GM19372 (cell line): ENCODE data around the gene SLC12A4.

Experiments used
- ATAC-seq: cut with Tn5 transposase; IDR thresholded peaks from one replicate; pipeline ENCODE4 v1.9.1; 2021; ENCODE audit warnings: mild to moderate bottlenecking, low read depth, moderate library complexity; ENCODE audit not compliant: unreplicated experiment

The SLC12A4 gene

DNA sequence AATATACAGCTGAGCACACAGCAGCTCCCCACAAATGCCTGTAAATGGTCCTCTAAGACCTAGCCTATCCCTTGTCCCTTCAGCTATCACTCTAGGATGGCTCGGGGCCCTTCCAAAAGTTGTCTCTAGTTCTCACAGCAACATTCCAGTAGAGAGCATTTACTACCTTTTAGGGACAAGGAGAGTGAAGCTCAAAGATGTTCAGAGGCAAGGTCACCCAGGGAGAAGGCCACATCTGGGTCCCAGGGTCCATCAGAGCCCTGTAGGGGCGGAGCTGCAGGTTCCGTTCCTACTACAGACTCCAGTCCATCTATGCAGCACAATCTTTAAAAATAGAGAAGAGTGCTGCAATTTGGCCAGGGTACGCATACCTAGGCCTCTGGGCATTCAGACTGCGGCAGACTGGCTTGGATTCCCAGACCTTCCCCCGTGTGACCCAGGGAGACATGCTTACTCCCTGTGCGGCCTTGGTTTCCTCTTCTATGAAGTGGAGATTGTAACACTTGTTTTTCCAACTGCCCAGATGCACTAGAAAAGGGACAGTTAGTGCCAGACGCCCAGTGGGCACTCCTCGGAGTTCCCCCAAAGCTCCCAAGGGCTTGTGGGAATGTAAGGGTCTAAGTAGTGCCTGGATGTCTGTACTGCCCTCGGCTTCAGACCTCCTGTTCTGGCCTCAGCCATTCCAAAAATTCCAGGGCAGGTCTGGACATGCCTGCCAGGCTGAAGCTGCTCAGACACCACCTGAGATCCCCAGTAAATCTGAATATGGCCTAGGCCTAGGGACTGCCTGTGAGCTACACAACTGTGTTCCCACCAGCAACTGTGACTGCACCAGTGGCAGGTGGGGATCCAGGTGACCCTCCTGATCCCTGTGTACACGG is 2.5 kb downstream of the SLC12A4 start:
- no peak for ATAC-seq

DNA sequence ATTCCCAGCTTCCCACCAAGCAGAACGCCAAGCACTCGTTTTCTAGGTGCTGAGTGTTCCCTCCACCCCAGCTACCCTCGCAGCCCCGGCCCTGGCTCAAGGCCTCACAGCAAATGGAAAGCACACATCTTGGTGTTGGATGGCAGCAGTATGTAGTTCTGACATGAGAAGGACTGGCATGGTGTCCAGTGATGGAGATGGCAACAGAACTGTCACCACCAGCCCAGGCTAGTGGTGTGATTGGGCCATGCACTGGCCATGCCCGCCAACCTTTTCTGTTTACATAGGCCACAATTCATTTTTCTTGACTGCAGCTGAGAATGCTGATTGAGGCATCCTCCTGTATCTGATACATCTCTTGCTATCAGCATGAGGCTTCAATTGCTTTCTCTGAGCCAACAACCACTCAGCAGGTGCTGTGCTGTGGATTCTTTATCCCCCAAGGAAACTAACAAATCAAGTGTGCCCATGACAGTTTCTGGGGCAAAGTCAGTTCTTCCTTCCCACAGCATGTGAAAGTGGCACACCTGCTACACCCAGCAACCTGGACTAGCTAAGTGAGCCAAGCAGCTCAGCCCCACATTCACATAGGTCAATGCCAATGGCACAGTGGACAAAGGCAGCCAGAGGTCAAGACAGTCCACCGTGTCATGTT is 3.8 kb downstream of the SLC12A4 start:
- ATAC-seq: no peak

DNA sequence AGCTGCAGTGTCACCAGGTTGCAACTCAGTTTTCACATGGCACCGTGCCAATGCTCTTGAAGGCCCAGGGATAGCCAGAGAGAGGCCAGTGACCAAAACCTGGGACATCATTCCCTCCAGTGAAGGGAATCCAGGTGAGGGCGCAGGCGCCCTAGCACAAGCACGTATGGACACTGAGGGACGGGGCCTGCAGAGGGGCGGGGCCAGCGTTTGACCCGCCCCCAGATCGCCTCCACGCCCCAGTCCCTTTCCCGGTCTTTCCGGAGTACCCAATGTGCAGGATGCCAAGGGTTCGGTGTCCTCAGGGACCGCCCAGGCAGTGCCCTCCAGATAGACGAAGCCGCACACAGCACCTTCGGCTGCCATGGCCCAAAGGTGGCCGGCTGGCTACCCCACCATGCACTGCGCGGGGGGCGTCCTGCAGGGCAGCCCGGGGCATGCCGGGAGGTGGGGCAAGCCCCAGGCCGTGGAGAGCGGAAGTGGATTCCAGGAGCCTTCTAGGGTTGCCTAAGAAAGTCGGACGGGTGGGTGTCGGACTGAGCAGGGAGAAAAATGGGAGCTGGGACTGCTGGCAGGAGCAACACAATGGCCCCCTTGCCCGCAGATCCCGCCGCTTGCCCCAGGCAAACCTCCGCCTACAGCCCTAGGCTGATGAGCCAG is 4.6 kb downstream of the SLC12A4 start:
- no peak for ATAC-seq

DNA sequence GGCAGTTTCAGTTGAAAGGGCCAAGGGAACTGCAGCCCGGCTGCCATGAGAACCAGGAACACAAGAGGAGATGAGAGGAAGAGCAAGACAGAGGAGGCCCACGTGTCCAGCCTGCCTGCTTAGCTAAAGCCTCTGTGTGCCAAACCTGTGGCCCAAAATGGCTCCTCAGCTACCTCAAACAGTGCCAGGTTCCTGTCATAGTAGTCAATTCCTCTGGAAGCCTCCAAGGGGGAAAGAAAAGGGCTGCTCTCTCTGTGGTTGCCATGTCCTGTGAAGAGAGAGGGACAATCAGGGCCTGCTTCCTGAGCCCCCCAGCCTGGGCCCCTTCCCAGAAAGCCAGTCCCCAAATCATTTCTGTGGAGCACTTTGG is 5.2 kb downstream of the SLC12A4 start:
- ATAC-seq: no peak

DNA sequence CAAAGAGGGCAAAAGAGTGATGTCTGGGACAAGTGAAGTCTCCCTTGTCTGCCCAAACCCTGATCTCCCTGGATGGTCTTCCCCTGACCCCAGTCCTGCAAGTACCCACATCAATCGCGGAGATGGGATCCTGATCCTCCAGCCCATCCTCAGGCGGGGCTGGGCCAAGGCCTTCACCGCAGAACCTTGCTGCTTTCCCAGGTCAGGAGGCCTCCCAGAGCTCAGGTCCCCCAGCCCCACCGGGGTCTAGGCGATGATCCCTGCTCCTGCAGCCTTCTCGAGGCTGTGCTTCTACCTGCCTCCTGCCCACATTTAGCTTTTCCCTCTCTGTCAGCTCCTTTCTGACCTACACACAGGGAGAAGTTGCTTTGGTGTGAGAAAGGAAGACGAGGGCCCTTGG is 6.3 kb downstream of the SLC12A4 start:
- no peak for ATAC-seq

GRCh38 chr16:67961551-67961957 is 6.9 kb downstream of the SLC12A4 start:
- no peak for ATAC-seq

DNA sequence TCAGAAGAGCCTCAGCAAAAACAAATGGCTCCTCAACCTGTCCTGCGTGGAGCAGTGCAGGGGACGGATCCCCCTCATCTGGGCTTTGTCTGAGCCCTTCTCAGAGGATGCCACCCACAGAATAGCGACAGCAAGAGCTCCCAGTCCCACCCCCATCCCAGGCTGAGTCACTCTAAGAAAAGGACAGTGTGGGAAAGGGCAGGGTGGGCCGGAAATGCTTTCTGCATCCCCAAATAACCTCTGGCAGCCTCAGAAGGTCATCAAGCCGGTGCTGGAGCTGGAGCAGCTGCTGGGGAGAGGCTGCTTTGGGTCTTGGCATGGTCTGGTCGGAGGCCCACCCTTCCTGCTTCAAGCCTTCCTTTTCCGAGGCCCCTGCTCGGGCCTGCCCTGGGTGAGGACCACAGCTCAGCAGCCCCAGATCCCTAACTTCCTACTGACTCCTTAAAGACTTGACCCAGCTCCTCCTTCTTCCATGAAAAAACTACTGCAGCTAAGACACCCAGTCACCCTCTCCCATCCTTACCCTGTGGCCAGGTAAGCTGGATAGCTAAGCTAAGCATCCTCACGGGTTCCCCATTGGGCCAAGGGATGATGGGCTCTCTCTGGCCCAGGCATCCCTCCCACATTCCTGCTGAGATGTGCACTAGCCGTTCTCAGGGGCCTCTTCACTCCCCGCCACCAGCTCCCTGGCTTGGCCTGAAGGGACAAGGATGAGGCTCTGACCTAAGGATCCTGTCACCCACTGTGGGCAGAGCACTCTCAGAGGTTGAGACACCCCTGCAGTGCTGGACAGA is 8.7 kb downstream of the SLC12A4 start:
- no peak for ATAC-seq

DNA sequence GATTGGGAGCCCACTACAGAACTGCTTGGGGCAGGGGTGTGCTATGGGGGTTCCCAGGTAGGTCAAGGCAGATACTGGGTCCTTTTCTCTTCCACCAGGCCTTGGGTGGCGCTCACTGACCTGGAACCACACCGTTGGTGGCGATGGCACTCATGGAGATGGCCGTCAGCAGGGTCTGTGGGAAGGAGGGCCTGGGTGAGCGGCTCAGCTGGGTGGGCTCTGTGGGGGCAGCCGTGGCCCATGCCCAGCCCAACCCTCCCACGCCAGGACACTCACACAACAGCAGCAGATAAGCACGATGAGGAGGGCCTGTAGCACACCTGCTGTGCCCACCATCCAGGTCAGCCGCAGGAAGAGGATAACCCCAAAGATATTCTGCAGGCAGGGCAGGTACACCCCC is 10.8 kb downstream of the SLC12A4 start:
- ATAC-seq: no peak

GRCh38 chr16:67954421-67955196 is 13.8 kb downstream of the SLC12A4 start:
- no peak for ATAC-seq

DNA sequence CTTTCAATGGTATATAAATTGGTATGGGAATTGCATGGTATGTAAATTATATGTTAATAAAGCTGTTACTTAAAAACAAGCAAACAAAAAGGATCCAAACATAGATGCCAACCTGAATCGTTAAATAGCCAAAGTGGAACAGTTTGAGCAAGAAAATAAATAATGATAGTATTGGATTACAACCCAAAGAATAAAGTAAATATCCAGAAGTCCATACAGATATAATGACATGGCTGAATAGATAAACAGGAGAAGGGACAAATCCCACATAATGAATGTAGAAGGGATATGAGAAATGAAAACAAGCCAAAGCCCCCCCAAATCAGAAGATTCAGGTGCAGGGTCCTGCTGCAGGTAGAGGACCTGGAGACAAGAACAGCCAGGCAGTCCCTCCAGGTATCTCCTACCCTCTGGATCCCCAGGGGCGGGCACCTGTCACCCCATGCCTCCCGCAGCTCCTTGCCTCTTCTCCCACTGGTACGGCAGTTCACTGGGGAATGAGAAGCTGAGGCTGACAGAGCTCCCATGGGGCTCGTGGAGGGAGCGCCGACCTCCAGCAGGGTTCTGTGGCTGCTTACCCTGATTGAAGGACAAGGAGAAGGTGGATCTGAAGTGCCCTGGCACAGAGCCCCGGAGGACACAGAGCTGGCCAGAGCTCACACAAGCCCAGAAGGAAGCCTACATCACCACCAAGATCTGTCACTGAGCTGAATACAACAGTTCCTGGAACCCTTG is 14.6 kb downstream of the SLC12A4 start:
- no peak for ATAC-seq

- ATAC-seq: no peak
These were observed 17.0 kb downstream of the SLC12A4 start for GRCh38 chr16:67951485-67951884.

GRCh38 chr16:67950335-67950843 is 18.0 kb downstream of the SLC12A4 start:
- no peak for ATAC-seq

GRCh38 chr16:67949645-67950044 is 18.8 kb downstream of the SLC12A4 start:
- ATAC-seq: no peak

DNA sequence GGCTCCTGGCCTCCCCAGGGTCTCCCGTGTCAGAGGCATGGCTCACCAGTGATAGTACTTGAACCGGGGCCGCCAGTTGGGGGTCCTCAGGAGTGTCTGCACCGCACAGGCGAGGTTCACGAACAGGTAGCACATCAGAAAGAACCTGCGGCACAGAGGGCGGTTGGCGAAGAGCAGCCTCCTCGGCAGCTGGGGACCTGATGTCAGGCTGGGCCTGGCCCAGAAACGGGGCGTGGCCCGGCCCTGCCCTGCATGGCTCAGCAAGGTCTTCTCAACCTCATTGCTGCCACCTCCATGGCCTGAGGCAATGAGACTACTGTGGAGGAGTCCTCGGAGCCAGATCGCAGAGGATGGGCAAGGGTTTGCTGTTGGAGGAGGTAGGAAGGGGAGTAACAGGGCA is 20.4 kb downstream of the SLC12A4 start:
- ATAC-seq: no peak

DNA sequence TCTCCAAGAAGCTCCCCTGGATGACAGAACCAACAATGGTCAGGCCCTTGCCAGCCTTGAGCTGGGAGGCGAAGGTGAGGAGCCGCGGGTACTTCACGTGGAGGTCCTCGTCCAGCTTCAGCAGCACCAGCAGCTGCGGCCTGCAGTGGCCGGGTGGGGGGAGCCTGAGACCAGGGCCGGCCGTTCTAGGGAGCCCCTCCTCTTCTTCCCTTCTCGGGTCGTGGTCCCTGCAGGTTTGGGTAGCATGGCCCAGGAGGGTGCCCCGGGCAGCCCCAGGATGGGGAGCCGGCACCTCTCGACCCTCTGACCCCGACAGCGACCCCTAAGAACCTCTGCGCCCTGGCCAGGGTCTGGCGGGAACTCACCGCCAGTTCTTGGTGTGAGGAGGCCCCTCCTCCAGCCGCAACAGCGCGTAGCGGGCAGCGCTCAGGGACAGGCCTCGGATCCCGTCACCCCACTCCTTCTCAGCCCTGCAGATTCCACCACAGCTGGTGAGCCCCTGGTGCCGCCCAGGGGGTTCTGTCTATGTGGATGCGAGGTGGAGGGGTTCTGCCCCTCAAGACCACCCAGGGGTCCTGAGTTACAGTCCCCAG is 21.4 kb downstream of the SLC12A4 start:
- no peak for ATAC-seq

DNA sequence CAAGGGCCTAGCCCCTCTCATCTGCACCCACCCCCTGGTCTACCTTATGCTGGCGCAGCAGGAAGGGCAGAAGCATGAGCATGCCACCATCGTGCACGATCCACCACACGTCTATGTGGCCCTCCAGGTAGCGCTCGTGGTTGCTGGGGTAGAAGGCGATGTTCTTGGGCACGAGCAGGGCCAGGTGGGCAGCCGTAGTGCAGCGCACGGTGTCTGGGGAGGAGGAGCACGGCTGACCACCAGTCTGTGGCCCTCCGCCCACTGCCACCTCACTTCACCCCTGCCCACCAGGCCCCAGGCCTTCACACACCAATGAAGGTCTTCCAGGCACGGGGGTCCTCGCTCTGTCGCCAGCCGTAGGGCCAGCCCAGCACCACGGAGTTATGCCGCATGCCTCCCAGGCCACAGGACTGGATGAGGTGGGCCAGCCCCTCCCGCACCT is 22.3 kb downstream of the SLC12A4 start:
- no peak for ATAC-seq

DNA sequence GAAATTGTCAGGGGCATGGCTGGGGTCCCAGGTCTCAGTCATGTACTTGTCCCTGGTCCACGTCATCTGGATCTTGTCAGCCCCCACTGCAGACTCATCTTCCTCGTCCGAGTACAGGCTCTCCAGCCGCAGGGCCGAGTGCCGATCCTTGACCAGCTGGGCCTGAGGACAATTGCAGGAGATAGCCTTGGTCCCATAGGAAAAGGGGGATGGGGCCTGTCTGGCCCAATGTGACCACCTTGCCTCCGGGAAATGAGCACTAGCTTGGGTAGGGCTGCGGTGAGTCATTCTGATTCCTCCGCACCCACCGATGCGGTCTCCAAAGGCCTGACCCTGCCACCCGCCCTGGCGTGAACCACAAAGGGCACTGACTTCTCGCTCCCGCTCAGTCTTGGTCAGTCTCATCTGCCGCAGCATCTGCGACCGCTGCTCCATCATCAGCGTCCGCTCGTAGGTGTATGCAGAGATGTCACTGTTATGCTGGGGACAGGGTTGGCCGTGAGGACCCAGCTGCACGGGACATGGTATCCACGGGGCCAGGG is 23.0 kb downstream of the SLC12A4 start:
- no peak for ATAC-seq

DNA sequence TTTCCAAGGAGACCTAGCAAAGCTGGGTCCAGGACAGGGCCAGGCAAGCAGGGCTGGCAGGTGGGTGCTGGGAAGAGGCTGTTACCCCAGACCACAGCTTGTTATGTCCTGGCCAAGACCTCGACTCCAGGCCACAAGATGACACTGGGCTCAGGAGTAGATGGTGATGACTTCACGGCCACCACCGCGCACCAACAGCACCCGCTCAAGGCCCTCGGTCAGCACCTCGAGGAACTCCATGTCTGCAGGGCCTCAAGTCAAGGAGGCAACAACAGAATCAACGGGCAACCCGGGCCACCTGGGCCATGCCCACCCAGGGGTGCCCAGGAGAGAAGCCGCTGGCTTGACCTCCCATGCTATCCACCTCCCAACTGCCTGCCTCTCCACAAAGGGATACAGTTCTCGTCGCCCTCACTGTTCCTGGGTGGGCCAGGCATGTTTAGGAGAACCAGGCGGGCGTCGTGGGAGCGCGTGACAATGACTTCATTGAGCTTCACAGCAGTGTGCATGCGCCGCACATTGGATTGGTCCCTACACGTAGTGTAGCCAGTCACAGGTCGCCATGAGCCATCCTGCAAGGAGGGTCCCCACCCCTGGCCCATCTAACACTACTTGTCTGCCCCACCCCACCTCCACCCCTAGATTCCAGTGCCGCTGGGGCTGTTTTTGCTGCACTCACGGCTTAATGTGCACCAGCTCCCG is 23.6 kb downstream of the SLC12A4 start:
- ATAC-seq: no peak
